NT2/D1 (cell line): ENCODE measurements around the gene LAMB4.

Experiments used
- DNase-seq: peaks from one replicate; pipeline ENCODE4 v3.0.0-alpha.2; 2011; ENCODE audit warnings: low read depth, low spot score
- H3K27me3 ChIP-seq: 2 replicates; pipeline ENCODE4 v1.6.0; 2011; ENCODE audit warnings: mild to moderate bottlenecking; ENCODE audit not compliant: insufficient read length, insufficient read depth
- H3K36me3 ChIP-seq: 2 replicates; pipeline ENCODE4 v1.6.1; 2011; ENCODE audit warnings: mild to moderate bottlenecking, low read length, mixed read lengths; ENCODE audit not compliant: insufficient read depth, insufficient read length
- H3K4me1 ChIP-seq: 2 replicates; pipeline ENCODE4 v1.5.1; 2011; ENCODE audit not compliant: insufficient read depth, insufficient read length
- H3K4me3 ChIP-seq: 2 replicates; pipeline ENCODE4 v1.5.1; 2011; ENCODE audit warnings: low read depth; ENCODE audit not compliant: insufficient read length
- H3K9ac ChIP-seq: 2 replicates; pipeline ENCODE4 v1.6.0; 2011; ENCODE audit warnings: low read depth; ENCODE audit not compliant: insufficient read length
- H3K9me3 ChIP-seq: 2 replicates; pipeline ENCODE4 v1.5.1; 2011; ENCODE audit warnings: mild to moderate bottlenecking, low read length; ENCODE audit not compliant: insufficient read depth
- SUZ12 ChIP-seq: IDR thresholded peaks from 2 replicates; pipeline ENCODE4 v1.6.1; 2011; ENCODE audit not compliant: insufficient read length, insufficient read depth; ENCODE audit errors: extremely low read depth
- YY1 ChIP-seq: IDR thresholded peaks from 2 replicates; pipeline ENCODE4 v1.6.1; 2011; ENCODE audit not compliant: insufficient read length, insufficient read depth
- ZNF274 ChIP-seq: IDR thresholded peaks from 2 replicates; pipeline ENCODE4 v1.6.1; 2011; ENCODE audit warnings: mild to moderate bottlenecking, low read depth, low read length

The LAMB4 gene

DNA sequence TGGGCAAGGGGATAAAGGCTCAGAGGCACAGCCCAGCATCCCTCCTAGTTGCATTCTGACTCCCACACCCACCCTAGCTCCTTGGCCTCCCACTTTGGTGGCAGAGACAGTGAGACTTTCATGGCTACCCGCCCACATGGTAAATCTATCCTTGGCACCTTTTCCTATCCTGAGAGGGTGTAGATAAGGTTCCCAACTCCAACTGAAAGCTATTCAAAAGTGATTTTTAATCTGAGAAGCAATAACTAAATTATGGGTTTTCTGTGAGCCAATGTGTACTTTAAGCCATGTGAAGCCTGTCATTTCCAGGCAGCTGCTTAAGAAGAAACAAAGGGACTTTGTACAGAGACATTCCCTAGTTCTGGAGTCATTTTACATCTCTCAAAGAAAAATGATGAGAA lies 136.3 kb downstream of the LAMB4 start:
- Histone ChIP-seq H3K9me3 (no peaks in the 10 kb centered on the region), H3K36me3 (peaks cover 78% of the 10 kb centered on the region), H3K4me3 (no peak overlapping the region), H3K9ac (no peak overlapping the region), H3K4me1 (peaks cover under 1% of the 10 kb centered on the region), H3K27me3 (no peaks in the 10 kb centered on the region)
- DNase-seq: no peak
- TF ChIP-seq ZNF274 (no peak), YY1 (no peak), SUZ12 (no peak)

DNA sequence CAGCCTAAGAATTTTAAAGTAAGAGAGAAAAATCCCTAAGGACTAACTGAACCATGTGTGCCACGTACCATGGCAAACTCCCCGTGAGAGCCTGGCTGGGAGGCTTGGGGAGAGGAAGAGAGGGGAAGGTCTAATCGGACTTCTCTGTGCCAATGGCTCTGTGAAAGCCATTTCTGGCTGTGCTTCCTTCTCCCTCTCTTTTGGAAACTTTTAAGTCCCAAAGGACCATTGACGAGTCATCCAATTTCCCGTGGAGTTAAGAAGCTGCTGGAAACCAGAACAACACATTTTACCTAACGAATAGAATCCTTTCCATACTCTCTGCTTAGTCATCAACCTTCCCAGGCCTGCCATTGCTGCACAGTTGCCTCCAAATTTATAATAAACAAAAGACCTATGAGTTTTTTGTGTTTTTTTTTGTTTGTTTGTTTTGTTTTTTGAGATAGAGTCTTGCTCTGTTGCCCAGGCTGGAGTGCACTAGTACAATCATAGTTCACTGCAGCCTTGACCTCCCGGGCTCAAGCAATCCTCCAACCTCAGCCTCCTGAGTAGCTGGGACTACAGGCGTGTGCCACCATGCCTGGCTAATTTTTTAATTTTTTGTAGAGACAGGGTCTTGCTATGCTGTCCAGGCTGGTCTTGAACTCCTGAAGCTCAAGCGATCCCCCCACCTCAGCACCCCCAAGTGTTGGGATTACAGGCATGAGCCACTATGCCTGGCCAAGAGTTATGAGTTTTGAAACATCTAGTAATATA lies 140.4 kb downstream of the LAMB4 start:
- TF ChIP-seq YY1: no peak
- TF ChIP-seq ZNF274: no peak
- no peak for TF ChIP-seq SUZ12
- Histone ChIP-seq H3K9ac (no peak overlapping the region), H3K4me1 (no peaks in the 10 kb centered on the region), H3K4me3 (no peak overlapping the region), H3K27me3 (no peaks in the 10 kb centered on the region), H3K9me3 (no peaks in the 10 kb centered on the region), H3K36me3 (peaks cover 83% of the 10 kb centered on the region)
- no peak for DNase-seq

DNA sequence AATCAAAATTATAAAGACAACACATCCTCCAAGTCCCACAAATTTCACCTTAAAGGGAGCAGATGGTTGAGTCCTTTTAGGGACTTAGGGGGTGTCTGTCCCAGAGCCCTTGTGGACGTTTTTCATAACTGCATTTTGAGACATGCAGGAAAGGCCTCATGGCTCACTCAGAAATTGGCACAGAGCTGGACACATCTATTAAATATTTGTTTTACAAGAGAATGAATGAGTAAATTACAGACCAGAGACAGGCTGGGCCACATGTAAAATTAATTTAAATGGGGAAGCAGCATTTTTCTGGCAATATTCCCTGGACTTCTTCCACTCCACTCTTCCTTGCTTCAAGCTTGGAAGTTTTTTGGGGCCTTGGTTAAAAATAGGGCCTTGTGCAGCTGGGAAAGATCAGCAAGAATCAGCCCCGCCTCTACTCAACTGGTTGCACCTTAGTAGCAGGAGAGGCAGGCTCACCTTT lies 147.2 kb downstream of the LAMB4 start:
- TF ChIP-seq YY1 (no peak), ZNF274 (no peak), SUZ12 (no peak)
- Histone ChIP-seq H3K27me3 (no peaks in the 10 kb centered on the region), H3K9me3 (no peaks in the 10 kb centered on the region), H3K4me3 (no peak overlapping the region), H3K36me3 (peaks cover 76% of the 10 kb centered on the region), H3K9ac (no peak overlapping the region), H3K4me1 (no peaks in the 10 kb centered on the region)
- no peak for DNase-seq

- no peak overlapping the region for H3K9ac ChIP-seq
- DNase-seq: no peak
- TF ChIP-seq SUZ12 (no peak), YY1 (no peak), ZNF274 (no peak)
- H3K9me3 ChIP-seq: no peaks in the 10 kb centered on the region
- no peak overlapping the region for H3K4me3 ChIP-seq
- peaks cover 77% of the 10 kb centered on the region for H3K36me3 ChIP-seq
- no peaks in the 10 kb centered on the region for H3K4me1 ChIP-seq
- H3K27me3 ChIP-seq: no peaks in the 10 kb centered on the region
These were observed 147.9 kb downstream of the LAMB4 start for GRCh38 chr7:107982042-107982840.

GRCh38 chr7:107981466-107981865 lies 148.7 kb downstream of the LAMB4 start:
- H3K9ac ChIP-seq: no peak overlapping the region
- TF ChIP-seq ZNF274: no peak
- no peak for TF ChIP-seq YY1
- TF ChIP-seq SUZ12: no peak
- H3K36me3 ChIP-seq: peaks cover 79% of the 10 kb centered on the region
- H3K27me3 ChIP-seq: no peaks in the 10 kb centered on the region
- DNase-seq: no peak
- no peaks in the 10 kb centered on the region for H3K9me3 ChIP-seq
- no peaks in the 10 kb centered on the region for H3K4me1 ChIP-seq
- H3K4me3 ChIP-seq: no peak overlapping the region

GRCh38 chr7:107980671-107981190 lies 149.4 kb downstream of the LAMB4 start:
- peaks cover 79% of the 10 kb centered on the region for H3K36me3 ChIP-seq
- TF ChIP-seq SUZ12 (no peak), YY1 (no peak), ZNF274 (no peak)
- no peaks in the 10 kb centered on the region for H3K27me3 ChIP-seq
- H3K4me3 ChIP-seq: no peak overlapping the region
- no peaks in the 10 kb centered on the region for H3K4me1 ChIP-seq
- no peaks in the 10 kb centered on the region for H3K9me3 ChIP-seq
- DNase-seq: no peak
- H3K9ac ChIP-seq: no peak overlapping the region

- H3K9ac ChIP-seq: no peak overlapping the region
- TF ChIP-seq ZNF274: no peak
- no peak for TF ChIP-seq SUZ12
- TF ChIP-seq YY1: no peak
- no peak for DNase-seq
These were observed 150.0 kb downstream of the LAMB4 start for GRCh38 chr7:107980171-107980570.

More at GRCh38 chr7:107980171-107980570, 150.0 kb downstream of the LAMB4 start:
- peaks cover 83% of the 10 kb centered on the region for H3K36me3 ChIP-seq
- no peaks in the 10 kb centered on the region for H3K4me1 ChIP-seq
- no peak overlapping the region for H3K4me3 ChIP-seq
- H3K9me3 ChIP-seq: no peaks in the 10 kb centered on the region
- no peaks in the 10 kb centered on the region for H3K27me3 ChIP-seq
